SU-DHL-6 (cell line): ENCODE data around the gene NTMT2.

Experiments used
- H2AFZ ChIP-seq: fragments of 200-600 bp; sonication (generic); 2 replicates; pipeline ENCODE4 v1.6.1; 2014; ENCODE audit warnings: low read depth, mild to moderate bottlenecking, moderate library complexity, mixed read lengths, antibody characterized with exemption, low read length; ENCODE audit not compliant: severe bottlenecking
- H3F3A ChIP-seq: fragments of 200-600 bp; shearing (Covaris generic); 2 replicates; pipeline ENCODE4 v1.6.0; 2016; ENCODE audit warnings: antibody characterized with exemption, mild to moderate bottlenecking; ENCODE audit not compliant: insufficient read depth
- H3K27ac ChIP-seq: fragments of 200-600 bp; sonication (generic); 2 replicates; pipeline ENCODE4 v1.5.1; 2016; ENCODE audit warnings: low read depth, mild to moderate bottlenecking, low read length, moderate library complexity, mixed read lengths
- H3K27me3 ChIP-seq: fragments of 200-600 bp; sonication (generic), shearing (Covaris generic); 2 replicates; pipeline ENCODE4 v1.6.0; 2014; ENCODE audit warnings: mild to moderate bottlenecking, low read length
- H3K36me3 ChIP-seq: fragments of 200-600 bp; sonication (generic); 2 replicates; pipeline ENCODE4 v1.6.1; 2014; ENCODE audit warnings: mild to moderate bottlenecking, low read length, mixed read lengths
- H3K4me2 ChIP-seq: fragments of 300-600, 200-600 bp; shearing (Covaris generic), sonication (generic); 2 replicates; pipeline ENCODE4 v1.6.0; 2014; ENCODE audit warnings: low read length, low read depth, mild to moderate bottlenecking; ENCODE audit not compliant: poor library complexity, severe bottlenecking
- H3K4me3 ChIP-seq: fragments of 200-600 bp; sonication (generic); 2 replicates; pipeline ENCODE4 v1.5.1; 2014; ENCODE audit warnings: antibody characterized with exemption, low read length, mild to moderate bottlenecking, mixed read lengths; ENCODE audit not compliant: insufficient read depth, poor library complexity, severe bottlenecking
- H3K79me2 ChIP-seq: fragments of 200-600 bp; sonication (generic); 2 replicates; pipeline ENCODE4 v1.6.1; 2014; ENCODE audit warnings: mild to moderate bottlenecking, low read length, moderate library complexity; ENCODE audit not compliant: insufficient read depth
- H3K9ac ChIP-seq: fragments of 200-600 bp; sonication (generic); 2 replicates; pipeline ENCODE4 v1.7.0; 2014; ENCODE audit warnings: mild to moderate bottlenecking, low read length
- H3K9me2 ChIP-seq: fragments of 200-600 bp; sonication (generic); replicated peaks from 2 replicates; pipeline ENCODE4 v1.6.1; 2014; ENCODE audit warnings: low read length; ENCODE audit not compliant: insufficient read depth
- H3K9me3 ChIP-seq: fragments of 200-600 bp; sonication (generic); 2 replicates; pipeline ENCODE4 v1.6.1; 2014; ENCODE audit warnings: low read length, mixed read lengths; ENCODE audit not compliant: insufficient read depth
- H4K20me1 ChIP-seq: fragments of 200-600 bp; sonication (generic); 2 replicates; pipeline ENCODE4 v1.6.1; 2014; ENCODE audit warnings: low read depth, mild to moderate bottlenecking, antibody characterized with exemption, low read length, moderate library complexity, mixed read lengths
- EZH2phosphoT487 ChIP-seq: fragments of 200-600 bp; sonication (generic), shearing (Covaris generic); conservative IDR thresholded peaks from 2 replicates; pipeline ENCODE4 v1.6.1; 2018; ENCODE audit warnings: mild to moderate bottlenecking, antibody characterized with exemption, low read length, moderate library complexity, mixed read lengths
- TF ChIP-seq, protein P1 (sequence below): fragments of 200-600 bp; sonication (generic); IDR thresholded peaks from one replicate; pipeline ENCODE4 v1.5.1; 2017; ENCODE audit warnings: antibody characterized with exemption, mild to moderate bottlenecking, low read length, moderate library complexity; ENCODE audit not compliant: insufficient read depth, poor library complexity, severe bottlenecking

Gene NTMT2

DNA sequence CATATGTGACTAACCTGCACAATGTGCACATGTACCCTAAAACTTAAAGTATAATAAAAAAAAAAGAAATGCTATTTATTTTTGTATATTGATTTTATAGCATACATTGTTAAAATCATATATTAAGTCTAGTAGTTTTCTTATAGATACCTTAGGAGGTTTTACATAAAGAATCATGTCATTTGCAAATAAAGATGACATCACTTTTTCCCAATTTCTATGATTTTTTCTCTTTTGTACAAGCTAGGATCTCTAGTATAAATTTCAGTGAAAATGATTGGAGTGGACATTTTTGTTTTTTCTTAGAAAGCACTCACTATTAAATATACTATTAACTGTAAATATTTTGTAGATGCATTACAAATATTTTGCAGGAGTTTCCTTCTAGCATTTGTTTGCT is 20.5 kb upstream of the NTMT2 start:
- H3K9me3 ChIP-seq: no peaks in the 10 kb centered on the region
- H3K79me2 ChIP-seq: no peaks in the 10 kb centered on the region
- H3F3A ChIP-seq: no peaks in the 10 kb centered on the region
- H3K9me2 ChIP-seq: no peaks in the 10 kb centered on the region
- no peak overlapping the region for H3K9ac ChIP-seq
- H3K36me3 ChIP-seq: no peaks in the 10 kb centered on the region
- no peak overlapping the region for H3K4me3 ChIP-seq
- no peaks in the 10 kb centered on the region for H4K20me1 ChIP-seq
- H3K4me2 ChIP-seq: no peak overlapping the region
- H3K27me3 ChIP-seq: no peaks in the 10 kb centered on the region
- TF ChIP-seq EZH2phosphoT487: no peak
- TF ChIP-seq, protein P1, sequence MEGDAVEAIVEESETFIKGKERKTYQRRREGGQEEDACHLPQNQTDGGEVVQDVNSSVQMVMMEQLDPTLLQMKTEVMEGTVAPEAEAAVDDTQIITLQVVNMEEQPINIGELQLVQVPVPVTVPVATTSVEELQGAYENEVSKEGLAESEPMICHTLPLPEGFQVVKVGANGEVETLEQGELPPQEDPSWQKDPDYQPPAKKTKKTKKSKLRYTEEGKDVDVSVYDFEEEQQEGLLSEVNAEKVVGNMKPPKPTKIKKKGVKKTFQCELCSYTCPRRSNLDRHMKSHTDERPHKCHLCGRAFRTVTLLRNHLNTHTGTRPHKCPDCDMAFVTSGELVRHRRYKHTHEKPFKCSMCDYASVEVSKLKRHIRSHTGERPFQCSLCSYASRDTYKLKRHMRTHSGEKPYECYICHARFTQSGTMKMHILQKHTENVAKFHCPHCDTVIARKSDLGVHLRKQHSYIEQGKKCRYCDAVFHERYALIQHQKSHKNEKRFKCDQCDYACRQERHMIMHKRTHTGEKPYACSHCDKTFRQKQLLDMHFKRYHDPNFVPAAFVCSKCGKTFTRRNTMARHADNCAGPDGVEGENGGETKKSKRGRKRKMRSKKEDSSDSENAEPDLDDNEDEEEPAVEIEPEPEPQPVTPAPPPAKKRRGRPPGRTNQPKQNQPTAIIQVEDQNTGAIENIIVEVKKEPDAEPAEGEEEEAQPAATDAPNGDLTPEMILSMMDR: no peak
- no peak overlapping the region for H3K27ac ChIP-seq
- H2AFZ ChIP-seq: no peak overlapping the region

GRCh38 chr1:170126696-170127095 is 19.1 kb upstream of the NTMT2 start:
- no peak overlapping the region for H3K27ac ChIP-seq
- H3K27me3 ChIP-seq: no peaks in the 10 kb centered on the region
- H3K9me2 ChIP-seq: no peaks in the 10 kb centered on the region
- no peak for TF ChIP-seq EZH2phosphoT487
- TF ChIP-seq, protein P1: no peak
- no peak overlapping the region for H3K4me3 ChIP-seq
- no peak overlapping the region for H2AFZ ChIP-seq
- H3K79me2 ChIP-seq: no peaks in the 10 kb centered on the region
- no peak overlapping the region for H3K9ac ChIP-seq
- no peaks in the 10 kb centered on the region for H3F3A ChIP-seq
- no peaks in the 10 kb centered on the region for H4K20me1 ChIP-seq
- H3K9me3 ChIP-seq: no peaks in the 10 kb centered on the region
- no peaks in the 10 kb centered on the region for H3K36me3 ChIP-seq
- no peak overlapping the region for H3K4me2 ChIP-seq

DNA sequence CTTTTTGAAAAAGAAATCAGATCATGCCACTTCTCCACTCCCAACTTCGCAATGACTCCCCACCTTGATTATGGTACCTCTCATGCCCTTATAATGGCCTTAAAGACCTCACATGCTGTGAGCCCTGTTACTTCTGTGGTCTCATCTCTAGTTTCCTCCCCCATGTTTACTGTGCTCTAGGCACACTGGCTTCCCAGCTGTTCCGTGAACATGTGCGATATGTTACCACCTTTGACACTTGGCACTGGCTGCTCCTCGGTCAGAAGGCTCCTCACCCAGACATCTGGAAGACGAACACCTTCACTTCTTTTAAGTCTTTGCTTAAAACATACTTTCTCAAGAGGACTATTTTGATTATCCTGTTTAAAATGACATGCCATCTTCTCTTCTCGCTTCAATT is 14.3 kb upstream of the NTMT2 start:
- Histone ChIP-seq H3K27me3 (no peaks in the 10 kb centered on the region), H2AFZ (no peak overlapping the region), H4K20me1 (no peaks in the 10 kb centered on the region), H3K4me3 (no peak overlapping the region), H3K9me3 (no peaks in the 10 kb centered on the region), H3K79me2 (no peaks in the 10 kb centered on the region), H3K36me3 (no peaks in the 10 kb centered on the region), H3F3A (no peaks in the 10 kb centered on the region), H3K27ac (no peak overlapping the region), H3K4me2 (no peak overlapping the region), H3K9ac (no peak overlapping the region), H3K9me2 (no peaks in the 10 kb centered on the region)
- TF ChIP-seq, protein P1: no peak
- no peak for TF ChIP-seq EZH2phosphoT487
